GM19467 (cell line): Measurements from ENCODE around the gene PPFIBP1.
"Not testable (repeated sequence)": the region's sequence is repeated elsewhere in the genome, so short reads cannot be mapped to it uniquely, and the experiment has no call there.

Experiments used
- ATAC-seq: cut with Tn5 transposase; IDR thresholded peaks from one replicate; pipeline ENCODE4 v1.9.1; 2021; ENCODE audit warnings: mild to moderate bottlenecking, moderate library complexity; ENCODE audit not compliant: unreplicated experiment

The PPFIBP1 gene

DNA sequence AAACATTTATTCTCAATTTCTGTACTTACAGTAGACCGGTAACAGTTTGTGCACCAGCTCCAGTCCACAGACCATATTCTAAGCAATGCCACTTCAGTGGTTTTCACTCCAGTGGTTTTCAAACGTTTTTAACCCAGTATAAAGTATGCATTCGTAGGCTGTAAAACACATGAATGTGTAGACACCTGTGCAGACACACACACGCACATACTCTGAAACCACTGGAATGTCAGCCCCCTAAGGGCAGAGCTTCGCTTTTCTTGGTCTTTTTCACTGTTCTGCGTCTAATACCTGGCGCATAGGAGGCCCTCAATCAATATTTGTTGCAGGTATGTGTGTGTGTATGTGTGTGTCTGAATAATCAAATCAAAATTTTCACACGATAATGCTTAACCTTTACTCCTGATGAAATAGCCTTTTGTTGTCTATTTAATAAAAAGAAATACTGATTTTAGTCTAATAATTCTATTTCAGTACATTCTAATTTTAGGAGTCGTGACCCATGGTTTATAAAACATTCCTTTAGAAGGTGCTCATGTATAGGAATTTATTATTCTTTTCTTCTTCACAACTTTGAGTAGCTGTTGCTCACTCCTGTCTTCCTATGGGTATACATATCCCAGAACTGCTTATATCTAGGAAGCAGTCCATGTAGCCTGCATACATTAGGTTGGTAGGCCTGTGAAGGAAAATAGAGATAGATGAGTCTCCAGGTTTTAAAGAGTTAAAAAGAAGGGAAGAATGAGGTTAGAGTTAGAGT lies 98.6 kb downstream of the PPFIBP1 start:
- no peak for ATAC-seq

DNA sequence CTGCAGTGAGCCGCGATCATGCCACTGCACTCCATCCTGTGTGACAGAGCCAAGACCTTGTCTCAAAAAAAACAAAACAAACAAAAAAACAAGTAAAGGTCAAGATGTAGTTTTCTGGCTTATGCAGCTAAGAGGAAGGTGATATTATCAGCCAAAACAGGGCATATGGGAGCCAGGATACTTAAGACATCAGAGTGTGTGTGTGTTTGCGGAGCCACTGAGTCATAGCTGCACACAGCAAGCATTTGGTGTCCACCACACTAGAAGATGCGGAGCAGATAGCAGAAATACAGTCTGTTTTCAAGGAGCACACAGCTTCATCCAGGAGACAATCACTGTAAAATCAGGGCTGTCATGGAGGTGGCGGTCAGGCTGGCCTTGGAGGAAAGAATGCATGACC lies 99.6 kb downstream of the PPFIBP1 start:
- no peak for ATAC-seq

DNA sequence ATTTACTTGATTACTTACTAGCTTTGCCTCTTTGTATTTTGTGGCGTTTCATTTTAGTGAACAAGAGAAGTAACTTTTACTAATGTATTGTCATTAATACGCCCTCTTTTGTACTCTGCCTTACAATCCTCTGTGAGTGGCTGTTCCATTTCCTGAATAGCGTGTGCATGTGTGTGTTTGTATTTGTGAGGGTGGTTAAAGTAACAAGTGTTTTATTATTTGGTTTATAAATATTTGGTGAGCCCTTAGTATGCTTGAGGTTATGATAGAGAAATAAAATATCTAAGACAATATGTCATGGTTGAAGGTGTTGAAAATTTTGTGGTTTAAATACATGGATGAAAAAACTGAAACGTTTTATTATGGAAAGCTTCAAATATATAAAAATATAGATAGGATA lies 100.6 kb downstream of the PPFIBP1 start:
- no peak for ATAC-seq

DNA sequence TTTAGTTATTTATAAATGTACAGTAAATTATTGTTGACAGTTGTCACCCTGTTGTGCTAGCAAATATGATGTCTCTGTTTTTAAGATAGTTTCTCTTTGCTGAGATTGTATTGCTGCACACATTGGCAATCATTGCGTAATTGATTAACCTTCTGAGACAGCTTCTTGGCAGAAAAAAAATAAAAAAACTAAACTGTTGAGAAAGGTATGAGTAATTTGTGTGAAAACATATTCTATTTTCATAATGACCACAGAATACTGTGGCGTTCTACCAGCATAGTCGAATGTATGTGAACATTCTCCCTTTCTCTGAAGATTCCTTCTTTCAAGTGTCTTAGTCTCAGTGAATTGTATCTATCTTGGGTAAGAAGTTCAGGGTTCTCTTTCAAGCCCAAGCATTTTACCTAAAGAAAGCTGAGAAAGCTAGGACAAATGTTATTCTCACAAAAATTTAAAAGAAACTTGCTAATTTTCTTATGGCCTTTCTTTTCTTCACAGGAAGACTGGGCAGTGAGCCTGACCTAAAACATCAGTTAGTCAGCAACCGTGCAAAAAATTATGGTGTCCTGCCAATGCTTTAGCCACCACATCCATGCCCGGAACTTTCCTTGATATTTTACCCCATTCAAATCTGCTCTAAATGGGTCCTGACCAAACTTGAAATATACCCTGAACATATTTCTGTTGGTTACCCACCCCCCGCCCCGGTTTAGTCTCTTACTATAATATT lies 103.3 kb downstream of the PPFIBP1 start:
- ATAC-seq, result no peak

DNA sequence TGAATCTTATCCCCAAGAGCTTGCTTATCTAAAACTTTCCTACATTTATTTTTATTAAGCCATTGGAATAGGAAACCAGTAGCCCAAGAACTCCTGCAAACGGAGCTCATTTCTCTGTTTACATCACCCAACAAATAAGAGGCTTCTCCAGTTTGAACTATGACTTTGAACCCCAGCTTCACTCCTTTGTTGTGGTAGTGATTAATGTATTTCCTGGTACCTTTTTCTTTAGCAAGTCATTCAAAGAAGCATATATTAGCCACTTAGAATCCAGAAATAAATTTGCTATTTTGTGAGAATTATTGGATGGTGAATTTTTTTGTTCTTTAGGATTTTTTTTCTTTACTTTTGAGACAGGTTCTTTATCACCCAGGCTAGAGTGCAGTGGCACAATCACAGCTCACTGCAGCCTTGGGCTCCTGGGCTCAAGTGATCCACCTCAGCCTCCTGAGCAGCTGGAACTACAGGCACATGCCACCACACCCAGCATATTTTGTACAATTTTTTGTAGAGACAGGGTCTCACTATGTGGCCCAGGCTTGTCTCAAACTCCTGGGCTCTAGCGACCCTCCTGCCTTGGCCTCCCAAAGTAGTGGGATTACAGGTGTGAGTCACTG lies 104.0 kb downstream of the PPFIBP1 start:
- ATAC-seq, result not testable (repeated sequence)

DNA sequence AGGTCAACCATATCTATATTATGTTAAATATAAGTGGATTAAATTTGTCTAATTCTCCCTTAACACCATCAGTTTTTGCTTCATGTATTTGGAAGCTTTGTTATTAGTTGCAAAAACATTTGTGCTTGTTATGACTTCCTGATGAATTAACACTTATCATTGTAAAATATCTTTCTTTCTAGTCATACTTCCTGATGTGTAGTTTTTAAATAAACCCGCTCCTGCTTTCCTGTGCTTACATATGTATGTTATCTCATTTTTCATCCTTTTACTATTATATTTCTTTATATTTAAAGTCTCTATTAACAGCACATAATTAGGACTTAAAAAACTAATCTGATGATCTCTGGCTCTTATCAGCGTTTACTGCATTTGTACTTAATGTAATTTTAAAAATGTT lies 106.2 kb downstream of the PPFIBP1 start:
- ATAC-seq, result not testable (repeated sequence)

DNA sequence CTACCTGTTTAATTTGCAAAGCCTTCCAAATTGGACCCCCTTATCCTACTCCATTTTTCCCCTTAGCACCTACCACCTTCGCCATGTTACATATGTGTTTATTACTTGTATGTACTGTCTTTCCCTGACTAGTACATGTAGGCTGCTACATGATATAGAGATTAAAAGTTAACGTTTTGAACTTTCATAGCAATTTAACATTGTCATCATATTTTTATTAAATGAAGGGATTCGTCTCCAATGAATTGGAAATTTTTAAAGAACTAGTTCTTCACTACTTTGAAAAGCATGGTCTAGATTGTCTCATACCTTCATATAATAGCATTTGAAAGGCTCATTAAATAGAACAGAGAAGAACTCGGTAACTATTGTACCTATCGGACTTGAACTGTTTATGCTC lies 107.4 kb downstream of the PPFIBP1 start:
- no peak for ATAC-seq

DNA sequence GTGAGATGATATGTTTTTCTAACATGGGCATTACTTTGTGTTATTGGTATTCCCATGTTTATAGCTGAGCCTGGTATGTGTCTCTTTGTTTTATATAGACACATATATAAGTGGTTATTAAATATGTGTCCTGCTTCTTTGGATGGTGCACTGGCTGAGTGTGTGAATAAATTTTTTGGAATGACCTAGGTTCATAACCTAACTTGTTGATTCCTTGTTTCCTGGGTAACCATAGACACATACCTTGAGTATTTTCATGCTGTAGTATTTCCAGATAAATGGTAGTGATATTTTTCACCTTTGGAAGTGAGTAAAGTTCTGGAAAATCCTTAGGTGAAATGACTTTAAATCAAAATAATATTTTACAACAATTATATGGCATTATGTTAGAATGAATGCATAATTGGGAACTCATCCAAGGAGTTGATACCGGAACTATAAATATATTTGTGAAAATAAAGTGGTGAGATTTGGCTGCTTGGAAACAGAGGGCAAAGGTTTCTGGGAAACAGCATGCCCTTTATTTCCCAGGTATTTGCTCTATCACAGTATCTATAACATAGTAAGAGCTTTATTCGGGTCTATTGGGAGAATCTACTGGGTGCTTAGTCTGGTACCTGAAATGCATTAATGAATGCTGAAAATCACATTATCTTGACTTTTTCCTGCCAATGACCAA lies 107.9 kb downstream of the PPFIBP1 start:
- ATAC-seq, result no peak

DNA sequence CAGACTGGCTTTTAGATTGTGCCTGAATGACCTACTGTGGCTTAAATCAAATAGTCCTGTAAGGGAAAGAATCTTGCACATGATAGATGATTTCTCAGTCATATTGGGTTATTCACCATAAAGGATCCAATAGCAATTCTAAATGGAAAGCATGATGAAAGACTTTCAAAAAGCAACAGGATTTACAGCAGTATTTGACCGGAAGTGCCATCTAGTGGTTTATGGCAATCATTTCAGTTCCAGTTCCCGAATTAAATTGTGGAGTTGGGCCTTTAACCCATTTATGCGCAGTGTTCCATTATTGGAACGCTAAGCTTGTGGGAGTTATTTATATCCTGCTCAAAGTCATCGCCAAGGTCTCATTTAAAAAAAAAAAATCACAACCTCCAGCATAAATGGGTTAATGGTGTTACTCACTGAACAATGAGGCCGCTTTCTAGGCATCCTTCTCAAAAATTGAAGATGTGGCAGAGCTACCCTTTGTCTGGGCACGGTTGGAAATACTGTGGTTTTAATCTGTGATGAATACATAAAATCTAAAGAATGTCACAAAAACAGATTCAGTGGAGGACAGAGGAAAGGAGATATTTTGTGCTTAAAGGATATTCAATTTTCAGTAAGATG lies 111.5 kb downstream of the PPFIBP1 start:
- no peak for ATAC-seq

DNA sequence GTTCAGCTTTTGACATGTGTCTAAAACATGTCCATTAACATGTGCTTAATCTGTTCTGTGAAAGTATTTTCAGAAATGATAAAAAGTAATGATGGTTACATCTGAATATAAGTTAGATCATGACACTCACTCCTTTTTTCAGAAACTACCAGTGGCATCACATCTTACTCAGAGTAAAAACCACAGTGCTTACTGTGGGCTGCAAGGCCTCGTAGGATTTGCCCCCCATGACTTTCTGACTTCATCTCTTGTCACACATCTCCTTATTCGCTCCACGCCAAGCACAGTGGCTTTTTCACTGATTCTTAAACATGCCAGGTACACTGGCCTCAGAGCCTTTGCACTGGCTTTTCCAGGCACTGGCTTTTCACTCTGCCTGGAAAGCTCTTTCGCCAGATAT lies 112.6 kb downstream of the PPFIBP1 start:
- ATAC-seq, result not testable (repeated sequence)

DNA sequence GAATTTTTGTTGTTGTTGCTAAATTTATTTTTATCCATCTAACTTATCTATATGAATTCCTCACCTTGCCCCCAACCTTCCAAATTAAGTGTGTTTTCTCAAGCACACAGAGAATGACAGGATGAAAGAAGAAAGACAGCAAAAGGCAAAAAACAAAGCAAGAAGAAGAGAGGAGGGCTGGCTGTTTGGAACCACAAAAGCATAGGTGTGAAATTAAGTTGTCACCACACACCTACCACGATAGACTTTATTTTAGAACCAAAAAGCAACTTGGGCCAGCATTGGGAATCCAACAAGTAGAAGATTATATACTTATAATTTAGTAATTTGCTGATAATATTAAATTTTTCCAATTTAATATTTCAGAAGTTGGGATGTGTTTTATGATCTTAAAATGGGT lies 113.5 kb downstream of the PPFIBP1 start:
- ATAC-seq, result no peak

DNA sequence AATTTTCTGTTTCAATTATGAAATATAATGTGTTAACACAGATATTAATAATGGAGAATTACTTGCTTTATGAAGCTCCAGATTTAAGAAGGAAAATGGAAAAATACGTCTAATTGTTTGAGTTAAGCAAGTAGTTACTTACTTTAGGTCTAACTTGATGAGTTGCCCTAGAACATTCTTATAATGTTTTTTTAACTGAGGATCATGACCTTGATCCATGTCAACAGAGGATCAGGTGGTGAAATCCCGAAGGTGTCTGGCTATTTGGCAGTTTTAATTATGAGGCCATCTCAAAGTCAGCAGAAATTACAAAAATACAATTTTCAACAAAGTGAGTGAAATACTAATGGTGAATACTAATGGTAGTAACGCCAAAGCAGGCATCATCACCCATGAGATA lies 115.3 kb downstream of the PPFIBP1 start:
- no peak for ATAC-seq

DNA sequence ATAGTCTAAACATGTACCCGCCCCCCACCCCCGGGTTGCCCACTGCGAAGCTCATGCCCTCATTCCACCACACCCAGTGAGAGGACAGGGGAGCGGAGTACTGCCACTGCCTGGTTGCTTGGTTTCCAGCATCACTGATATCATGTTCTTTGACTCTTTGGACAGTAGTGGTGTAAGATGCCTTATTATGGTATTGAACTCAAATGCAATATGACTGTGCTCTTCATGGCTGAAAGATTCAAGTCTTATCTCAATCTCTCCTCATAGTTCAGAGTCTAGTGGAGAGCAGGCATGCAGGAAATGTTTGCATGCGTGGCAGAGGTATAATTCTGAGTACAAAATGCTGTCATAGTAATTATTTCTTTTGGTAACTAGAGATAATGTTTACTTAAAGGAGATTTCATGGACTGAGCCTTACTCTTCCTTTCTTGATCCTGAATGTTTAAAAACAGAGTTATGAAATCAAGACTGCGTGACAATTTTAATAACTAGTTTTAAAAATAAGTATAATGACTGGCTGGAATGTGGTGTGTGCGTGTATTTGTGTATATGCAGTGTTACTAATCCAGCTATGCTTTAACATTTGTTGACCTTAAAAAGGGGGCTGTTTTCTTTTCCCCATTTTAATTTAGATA lies 116.7 kb downstream of the PPFIBP1 start:
- not testable (repeated sequence) for ATAC-seq

DNA sequence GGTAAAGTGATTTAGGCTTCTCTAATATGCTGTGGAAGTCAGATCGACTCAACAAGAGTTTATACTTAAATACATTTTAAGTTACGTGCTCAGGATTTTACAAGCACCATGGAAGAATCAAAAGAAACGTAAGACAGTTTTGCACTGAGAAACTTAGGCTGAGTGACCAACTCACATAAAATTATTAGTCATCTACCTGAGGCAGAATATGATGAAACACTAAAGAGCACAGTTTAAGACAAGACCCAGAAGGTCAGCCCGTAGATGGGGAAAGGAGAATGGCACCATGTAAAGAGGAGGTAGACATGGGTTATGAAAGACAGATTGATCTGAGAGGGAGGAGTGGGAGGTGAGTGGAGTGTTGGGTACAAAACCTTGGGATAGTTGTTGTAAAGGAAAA lies 118.4 kb downstream of the PPFIBP1 start:
- ATAC-seq, result not testable (repeated sequence)

DNA sequence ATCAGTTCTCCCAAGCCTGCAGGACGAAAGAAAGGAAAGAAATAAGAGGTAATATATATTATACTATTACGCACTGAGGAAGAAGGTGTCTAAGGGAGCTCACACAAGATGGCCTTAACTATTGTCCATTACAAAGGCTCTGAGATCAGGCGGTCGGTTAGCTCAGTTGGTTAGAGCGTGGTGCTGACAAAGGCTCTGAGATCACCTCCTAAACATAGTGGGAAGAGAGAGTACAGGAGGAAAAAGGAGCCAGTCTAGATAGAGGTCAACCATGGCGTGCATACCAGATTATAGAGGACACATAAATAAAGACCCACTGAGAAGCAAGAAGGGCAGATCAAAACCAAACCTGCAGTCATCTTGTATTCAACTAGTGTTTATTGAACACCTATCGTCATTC lies 118.9 kb downstream of the PPFIBP1 start:
- not testable (repeated sequence) for ATAC-seq

DNA sequence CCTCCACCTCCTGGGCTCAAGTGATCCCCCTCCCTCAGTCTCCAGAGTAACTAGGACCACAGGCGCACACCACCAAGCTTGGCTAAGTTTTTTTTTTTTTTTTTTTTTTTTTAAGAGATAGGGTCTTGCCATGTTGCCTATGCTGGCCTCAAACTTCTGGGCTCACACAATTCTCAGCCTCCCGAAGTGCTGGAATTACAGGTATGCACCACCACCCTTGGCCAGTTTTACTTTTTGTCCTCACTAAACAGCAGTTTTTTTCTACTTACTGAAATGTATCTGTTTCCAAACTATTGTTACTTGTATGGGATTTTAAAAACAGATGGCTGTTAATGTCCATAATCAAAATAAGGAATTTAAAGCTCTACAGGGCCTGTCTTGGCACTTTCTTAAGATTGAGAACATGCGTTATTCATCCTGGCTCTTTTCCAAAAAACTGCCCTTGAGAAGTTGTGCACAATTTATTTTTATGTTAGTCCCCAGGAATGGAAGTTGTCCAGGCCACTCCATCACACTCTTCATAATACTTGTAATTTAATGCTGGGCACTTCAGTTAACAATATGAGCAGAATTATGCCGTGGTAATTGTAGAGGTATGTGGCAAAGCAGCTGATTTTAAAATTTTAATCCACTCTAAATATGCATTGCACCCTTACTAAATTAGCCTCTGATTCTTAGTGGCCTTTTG lies 120.3 kb downstream of the PPFIBP1 start:
- ATAC-seq, result no peak

DNA sequence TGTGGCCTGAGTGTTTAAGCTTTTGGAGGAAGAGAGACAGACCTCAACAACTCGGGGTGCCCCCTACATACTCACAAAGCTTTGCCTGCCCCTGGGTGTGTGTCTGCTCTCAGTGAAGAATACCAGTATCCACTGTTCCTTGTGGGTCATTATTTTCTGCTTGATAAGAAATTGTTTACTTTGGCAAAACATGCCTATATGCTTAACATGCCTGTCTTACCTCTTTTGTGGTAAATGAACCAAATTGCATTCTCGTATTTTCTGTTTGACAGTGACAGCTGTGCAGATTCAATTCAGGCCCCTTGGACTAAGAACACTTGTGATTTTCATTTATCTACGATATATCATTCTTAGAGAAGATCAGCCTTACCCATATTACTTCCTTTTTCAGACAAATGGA lies 121.7 kb downstream of the PPFIBP1 start:
- ATAC-seq, result no peak

DNA sequence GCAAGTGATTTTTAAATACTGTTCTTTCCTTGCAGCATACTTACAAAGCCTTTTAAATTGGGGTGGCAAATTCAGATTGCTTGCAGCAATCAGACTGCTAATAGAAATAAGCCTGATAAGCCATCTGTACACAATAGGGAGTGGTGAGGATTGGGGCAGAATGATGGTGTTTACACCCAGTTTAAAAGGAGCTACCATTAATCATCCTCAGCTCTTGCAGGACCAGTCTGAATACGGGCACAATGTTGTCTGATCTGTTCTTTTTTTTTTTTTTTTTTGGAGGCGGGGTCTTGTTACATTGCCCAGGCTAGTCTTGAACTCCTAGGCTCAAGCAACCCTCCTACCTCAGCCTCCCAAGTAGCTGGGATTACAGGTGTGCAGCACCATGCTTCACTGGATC lies 122.1 kb downstream of the PPFIBP1 start:
- ATAC-seq, result no peak

DNA sequence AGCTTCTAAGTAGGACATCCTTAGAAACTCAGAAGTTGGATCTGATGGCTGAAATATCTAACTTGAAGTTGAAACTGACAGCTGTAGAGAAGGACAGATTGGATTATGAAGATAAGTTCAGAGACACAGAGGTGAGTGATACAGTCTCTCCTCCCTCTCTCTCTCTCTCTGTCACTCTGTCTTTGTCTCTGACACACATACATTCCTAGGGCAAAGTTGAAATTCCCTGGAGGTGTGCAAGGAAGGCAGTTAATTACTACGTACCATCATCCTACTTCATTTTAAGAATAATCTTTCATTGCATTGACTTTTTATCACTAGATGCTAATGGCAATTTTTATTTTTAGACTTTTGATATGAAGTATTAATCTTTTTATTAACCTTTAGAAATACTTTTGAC lies 126.0 kb downstream of the PPFIBP1 start:
- no peak for ATAC-seq

DNA sequence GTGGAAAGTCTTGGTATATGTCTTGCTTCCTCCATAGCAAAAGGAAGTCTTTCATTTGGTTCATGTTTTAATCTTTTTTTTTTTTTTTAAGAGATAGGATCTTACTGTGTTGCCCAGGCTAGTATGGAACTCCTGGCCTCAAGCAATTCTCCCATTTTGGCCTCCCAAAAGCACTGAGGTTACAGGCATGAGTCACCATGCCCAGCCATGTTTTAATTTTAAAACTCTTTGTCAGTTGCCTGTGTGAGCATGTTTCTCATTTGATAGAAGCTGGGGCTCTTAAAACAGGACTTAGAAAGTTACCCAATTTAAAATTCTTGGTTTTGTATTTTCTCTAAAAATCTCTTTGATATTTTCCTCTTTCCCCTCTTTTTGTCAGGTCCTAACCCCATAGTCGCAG lies 127.2 kb downstream of the PPFIBP1 start:
- no peak for ATAC-seq
